Stomach (tissue), 9 donors: Measurements from ENCODE around the gene RUNX1. TPM values are rescaled to one million over a fixed set of nuclear protein-coding genes. Genes with fewer than 3 reads are reported as not detected.

Experiments used
- DNase-seq, 2 donors: peaks; one replicate each; pipeline versions ENCODE4 v3.0.0 to v3.0.0-alpha.2; 2013 to 2019
- H3K27ac ChIP-seq, 5 donors: fragments of 200-600 bp in 4 of 5; sonication (generic) in 4 of 5; one replicate each; pipeline ENCODE4 v1.5.1; 2013 to 2019; ENCODE audit warnings: mild to moderate bottlenecking in 1 of 5, moderate library complexity in 1 of 5
- H3K27me3 ChIP-seq, 3 donors: fragments of 200-600 bp; sonication (generic); one replicate each; pipeline ENCODE4 v1.5.1; 2017 to 2019; ENCODE audit warnings: mixed run types in 1 of 3
- H3K36me3 ChIP-seq, 4 donors: fragments of 200-600 bp; sonication (generic); 1 replicate in 3 of 4; 2 replicates in 1 of 4; pipeline ENCODE4 v1.5.1; 2016 to 2019
- H3K4me1 ChIP-seq, 4 donors: fragments of 200-600 bp; sonication (generic); one replicate each; pipeline ENCODE4 v1.5.1; 2016 to 2019
- H3K4me3 ChIP-seq, 4 donors: fragments of 200-600 bp; sonication (generic) in 3 of 4; one replicate each; pipeline ENCODE4 v1.5.1; 2016 to 2019; ENCODE audit warnings: mild to moderate bottlenecking in 1 of 4
- H3K9me3 ChIP-seq, 4 donors: fragments of 200-600 bp; sonication (generic); one replicate each; pipeline ENCODE4 v1.5.1; 2016 to 2019
- EP300 ChIP-seq: sonication (generic); formaldehyde crosslinking; IDR thresholded peaks from one replicate; pipeline ENCODE4 v1.6.1; 2017; ENCODE audit warnings: antibody characterized with exemption
- POLR2A ChIP-seq, 4 donors: fragments of 450-650 bp; IDR thresholded peaks; one replicate each; pipeline ENCODE4 v1.6.1; 2016; ENCODE audit warnings: antibody characterized with exemption in 4 of 4, control low read depth in 2 of 4, mild to moderate bottlenecking in 1 of 4, moderate library complexity in 1 of 4
- POLR2AphosphoS5 ChIP-seq, 3 donors: sonication (generic); formaldehyde crosslinking; IDR thresholded peaks; one replicate each; pipeline ENCODE4 v1.6.1; 2016; ENCODE audit warnings: antibody characterized with exemption in 3 of 3
- WGBS, 5 donors: extraction: QIAGEN DNeasy Blood & Tissue Kit in 3 of 5; methylation state at CpG; one replicate each; pipeline versions ENCODE4 v1.1.5 to v1.1.7; 2013 to 2018; 5-methylcytosine and 5-hydroxymethylcytosine counted together
- intact Hi-C: fragments of 100-400 bp; cut with DNase I; formaldehyde crosslinking; loops from one replicate; pipeline ENCODE4 v1.15.1; 2023; ENCODE audit warnings: low total_unique reads
- polyA plus RNA-seq, 3 donors: library from polyadenylated mRNA; stranded (reverse); fragments of 200-250 nt; gene quantifications; one replicate each; pipeline ENCODE4 v1.2.3, GENCODE V29; 2013
- total RNA-seq, 5 donors: library from RNA; depleted of rRNA; stranded (reverse); fragments of >200 nt; gene quantifications; one replicate each; pipeline versions ENCODE4 v1.1.0 to v1.2.3, GENCODE V29; 2014 to 2016
- TF ChIP-seq, protein P1 (sequence below), 7 experiments: fragments of 450-650 bp in 4 of 7; fragments of 200-600 bp in 3 of 7; sonication (generic) in 3 of 7; IDR thresholded peaks; one replicate each; pipeline ENCODE4 v1.5.1; 2016 to 2019; ENCODE audit warnings: antibody characterized with exemption in 7 of 7, control low read depth in 2 of 7, mild to moderate bottlenecking in 1 of 7
- donor health status: healthy with polysubstance abuse.
- donor health status: Bipolar disorder and iron deficiency.
- donor health status: healthy.

The RUNX1 gene
- total and polyA plus RNA-seq, 8 donors: 8.0 to 213 (median 40.0) TPM

DNA sequence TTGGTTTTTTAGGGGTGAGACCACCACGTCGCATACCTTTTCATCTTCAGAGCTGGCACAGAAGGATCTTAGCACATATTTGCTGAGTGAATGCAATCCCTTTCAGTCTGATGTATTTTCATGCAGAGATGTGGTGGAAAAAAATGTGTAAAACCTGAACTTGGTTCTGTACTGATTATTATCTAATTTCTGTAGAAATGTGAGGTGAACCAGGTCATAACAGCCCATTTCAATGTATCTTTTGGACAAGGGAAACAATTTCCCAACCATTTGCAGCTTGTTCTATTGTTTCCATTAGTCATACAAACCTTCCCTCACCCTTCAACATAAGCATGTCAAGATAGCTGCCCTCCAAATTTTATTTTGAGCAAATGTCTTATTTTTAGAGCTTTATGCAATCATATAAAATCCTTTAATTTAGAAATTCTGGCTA, 46.8 kb upstream of the RUNX1 start:
- Histone ChIP-seq H3K27ac (no peak overlapping the region), H3K9me3 (no peaks in the 10 kb centered on the region), H3K36me3 (no peaks in the 10 kb centered on the region), H3K27me3 (no peaks in the 10 kb centered on the region), H3K4me3 (no peak overlapping the region), H3K4me1 (no peaks in the 10 kb centered on the region)
- no peak for DNase-seq
- intact Hi-C loops: no loop called here
- WGBS, 5 donors: 87 to 94% (median 91%) methylated on average over 2 of the region's 2 CpGs
- TF ChIP-seq EP300 (no peak), POLR2A (IDR thresholded peaks at IDR 0.05) (no peak), POLR2AphosphoS5 (IDR thresholded peaks at IDR 0.05) (no peak)
- TF ChIP-seq, protein P1, sequence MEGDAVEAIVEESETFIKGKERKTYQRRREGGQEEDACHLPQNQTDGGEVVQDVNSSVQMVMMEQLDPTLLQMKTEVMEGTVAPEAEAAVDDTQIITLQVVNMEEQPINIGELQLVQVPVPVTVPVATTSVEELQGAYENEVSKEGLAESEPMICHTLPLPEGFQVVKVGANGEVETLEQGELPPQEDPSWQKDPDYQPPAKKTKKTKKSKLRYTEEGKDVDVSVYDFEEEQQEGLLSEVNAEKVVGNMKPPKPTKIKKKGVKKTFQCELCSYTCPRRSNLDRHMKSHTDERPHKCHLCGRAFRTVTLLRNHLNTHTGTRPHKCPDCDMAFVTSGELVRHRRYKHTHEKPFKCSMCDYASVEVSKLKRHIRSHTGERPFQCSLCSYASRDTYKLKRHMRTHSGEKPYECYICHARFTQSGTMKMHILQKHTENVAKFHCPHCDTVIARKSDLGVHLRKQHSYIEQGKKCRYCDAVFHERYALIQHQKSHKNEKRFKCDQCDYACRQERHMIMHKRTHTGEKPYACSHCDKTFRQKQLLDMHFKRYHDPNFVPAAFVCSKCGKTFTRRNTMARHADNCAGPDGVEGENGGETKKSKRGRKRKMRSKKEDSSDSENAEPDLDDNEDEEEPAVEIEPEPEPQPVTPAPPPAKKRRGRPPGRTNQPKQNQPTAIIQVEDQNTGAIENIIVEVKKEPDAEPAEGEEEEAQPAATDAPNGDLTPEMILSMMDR (IDR thresholded peaks at IDR 0.05): no peak

DNA sequence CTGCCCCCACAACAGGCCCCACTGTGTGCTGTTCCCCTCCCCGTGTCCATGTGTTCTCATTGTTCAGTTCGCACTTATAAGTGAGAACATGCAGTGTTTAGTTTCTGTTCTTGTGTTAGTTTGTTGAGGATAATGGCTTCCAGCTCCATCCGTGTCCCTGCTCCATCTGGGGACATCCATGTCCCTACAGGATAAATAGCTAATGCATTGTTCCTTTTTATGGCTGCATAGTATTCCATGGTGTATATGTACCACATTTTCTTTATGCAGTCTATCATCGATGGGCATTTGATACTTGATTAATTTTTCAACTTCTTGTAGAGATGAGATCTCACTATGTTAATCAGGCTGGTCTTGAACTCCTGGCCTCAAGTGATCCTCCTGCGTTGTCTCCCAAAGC, 44.4 kb upstream of the RUNX1 start:
- no peaks in the 10 kb centered on the region for H3K4me1 ChIP-seq
- intact Hi-C loops: no loop called here
- no peaks in the 10 kb centered on the region for H3K36me3 ChIP-seq
- no peaks in the 10 kb centered on the region for H3K9me3 ChIP-seq
- no peak for DNase-seq
- H3K27me3 ChIP-seq: no peaks in the 10 kb centered on the region
- H3K27ac ChIP-seq: no peak overlapping the region
- H3K4me3 ChIP-seq: no peak overlapping the region
- TF ChIP-seq, protein P1 (IDR thresholded peaks at IDR 0.05): no peak
- TF ChIP-seq EP300 (no peak), POLR2AphosphoS5 (IDR thresholded peaks at IDR 0.05) (no peak), POLR2A (IDR thresholded peaks at IDR 0.05) (no peak)
- 93 to 98% (median 96%) methylated on average over 5 of the region's 5 CpGs for WGBS, 5 donors

DNA sequence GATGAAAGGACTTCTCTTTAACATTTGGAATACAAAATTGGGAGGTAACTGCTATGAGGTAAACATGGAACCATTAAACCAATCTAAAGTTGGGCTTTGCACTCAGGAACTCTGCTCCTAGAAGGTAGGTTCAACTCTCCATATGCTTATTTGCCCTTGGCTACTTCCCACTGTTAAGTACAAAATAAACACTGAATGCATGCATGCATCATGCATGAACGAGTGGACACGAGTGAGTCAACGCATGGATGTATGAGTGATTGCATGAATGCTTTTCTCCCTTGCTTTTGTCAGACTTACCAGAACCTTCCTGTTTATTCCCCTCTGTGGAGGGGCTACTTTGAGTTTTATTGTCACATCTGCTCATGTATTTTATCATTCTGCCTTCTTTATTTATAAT, 42.4 kb upstream of the RUNX1 start:
- H3K36me3 ChIP-seq: no peaks in the 10 kb centered on the region
- H3K9me3 ChIP-seq: no peaks in the 10 kb centered on the region
- no peaks in the 10 kb centered on the region for H3K4me1 ChIP-seq
- no peak overlapping the region for H3K27ac ChIP-seq
- H3K4me3 ChIP-seq: no peak overlapping the region
- no peaks in the 10 kb centered on the region for H3K27me3 ChIP-seq
- intact Hi-C loops: no loop called here
- no peak for TF ChIP-seq EP300
- no peak for TF ChIP-seq POLR2A (IDR thresholded peaks at IDR 0.05)
- no peak for TF ChIP-seq POLR2AphosphoS5 (IDR thresholded peaks at IDR 0.05)
- TF ChIP-seq, protein P1 (IDR thresholded peaks at IDR 0.05): no peak
- no peak for DNase-seq
- 83 to 86% (median 84%) methylated on average over 3 of the region's 3 CpGs for WGBS, 5 donors

- Histone ChIP-seq H3K27ac (no peak overlapping the region), H3K36me3 (no peaks in the 10 kb centered on the region), H3K9me3 (no peaks in the 10 kb centered on the region), H3K27me3 (no peaks in the 10 kb centered on the region), H3K4me1 (no peaks in the 10 kb centered on the region), H3K4me3 (no peak overlapping the region)
- WGBS, 5 donors: 69 to 93% (median 75%) methylated on average over 4 of the region's 4 CpGs
- DNase-seq: no peak
- intact Hi-C loops: no loop called here
- TF ChIP-seq POLR2AphosphoS5 (IDR thresholded peaks at IDR 0.05) (no peak), EP300 (no peak), POLR2A (IDR thresholded peaks at IDR 0.05) (no peak)
- TF ChIP-seq, protein P1 (IDR thresholded peaks at IDR 0.05): no peak
These were observed 41.3 kb upstream of the RUNX1 start for GRCh38 chr21:35090403-35090802.
